GM12892 (cell line): ENCODE results near the gene NR3C2.

Source experiments
- POLR2A ChIP-seq: IDR thresholded peaks from 2 replicates; pipeline ENCODE4 v1.6.1; 2011; ENCODE audit warnings: low read depth, low read length, control low read depth
- POLR2AphosphoS5 ChIP-seq: IDR thresholded peaks from 2 replicates; pipeline ENCODE4 v1.6.1; 2011; ENCODE audit warnings: low read depth, low read length, control low read depth

- TF ChIP-seq POLR2A (no peak), POLR2AphosphoS5 (no peak)
These were observed 349.1 kb downstream of the NR3C2 start for GRCh38 chr4:148093065-148093464.
